Thyroid gland (tissue), 4 donors: ENCODE data around the gene MTMR12.

ENCODE experiments used
- CTCF ChIP-seq, 6 experiments: fragments of 200-600 bp in 3 of 6; fragments of 450-650 bp in 3 of 6; sonication (generic) in 3 of 6; IDR thresholded peaks; one replicate each; pipeline ENCODE4 v1.5.1; 2016 to 2019; ENCODE audit warnings: antibody characterized with exemption in 6 of 6, mild to moderate bottlenecking in 2 of 6, inconsistent platforms in 1 of 6, moderate library complexity in 1 of 6
- POLR2A ChIP-seq, 2 donors: fragments of 450-650 bp; IDR thresholded peaks; one replicate each; pipeline ENCODE4 v1.6.1; 2017; ENCODE audit warnings: antibody characterized with exemption in 2 of 2, mild to moderate bottlenecking in 2 of 2, moderate library complexity in 1 of 2

- TF ChIP-seq CTCF (IDR thresholded peaks at IDR 0.05) (no peak), POLR2A (IDR thresholded peaks at IDR 0.05) (no peak)
Observed at GRCh38 chr5:32319926-32320543, 7.3 kb upstream of the MTMR12 start.
